Effector memory CD8-positive, alpha-beta T cell (primary cell): ENCODE results near the gene AFF2.

ENCODE experiments used
- ATAC-seq: fragments of 150-1000 bp; cut with Tn5 transposase; replicated peaks from 2 replicates; pipeline ENCODE4 v1.10.0; 2021; ENCODE audit warnings: mild to moderate bottlenecking, moderate library complexity
- DNase-seq, 3 experiments: peaks; one replicate each; pipeline ENCODE4 v3.0.0; 2021
- H3K27ac Mint-ChIP-seq, 2 donors: one replicate each; pipeline ENCODE4 v1.8.0; 2022; ENCODE audit warnings: mild to moderate bottlenecking in 2 of 2, mixed read lengths in 2 of 2, moderate library complexity in 2 of 2
- H3K27me3 Mint-ChIP-seq, 2 donors: one replicate each; pipeline ENCODE4 v1.8.0; 2022; ENCODE audit warnings: mixed read lengths in 2 of 2
- H3K36me3 Mint-ChIP-seq: one replicate; pipeline ENCODE4 v1.8.0; 2022; ENCODE audit warnings: mild to moderate bottlenecking, moderate library complexity, mixed read lengths; ENCODE audit not compliant: insufficient read depth
- H3K4me1 Mint-ChIP-seq, 2 donors: one replicate each; pipeline ENCODE4 v1.8.0; 2022; ENCODE audit warnings: low read depth in 2 of 2, mixed read lengths in 2 of 2
- H3K4me3 Mint-ChIP-seq, 2 donors: one replicate each; pipeline ENCODE4 v1.8.0; 2022; ENCODE audit warnings: mild to moderate bottlenecking in 2 of 2, mixed read lengths in 2 of 2, moderate library complexity in 2 of 2
- H3K9me3 Mint-ChIP-seq, 2 donors: one replicate each; pipeline ENCODE4 v1.8.0; 2022; ENCODE audit warnings: mixed read lengths in 2 of 2

Gene AFF2

GRCh38 chrX:149040873-149041535 lies 540.6 kb downstream of the AFF2 start:
- DNase-seq (no peak), ATAC-seq (no peak)
- no peak overlapping the region for H3K4me3 Mint-ChIP-seq
- H3K9me3 Mint-ChIP-seq: no peaks in the 10 kb centered on the region
- H3K27me3 Mint-ChIP-seq: no peaks in the 10 kb centered on the region
- no peaks in the 10 kb centered on the region for H3K4me1 Mint-ChIP-seq
- no peaks in the 10 kb centered on the region for H3K36me3 Mint-ChIP-seq
- no peak overlapping the region for H3K27ac Mint-ChIP-seq

GRCh38 chrX:149043401-149043800 lies 543.0 kb downstream of the AFF2 start:
- H3K4me3 Mint-ChIP-seq: no peak overlapping the region
- no peaks in the 10 kb centered on the region for H3K36me3 Mint-ChIP-seq
- no peak for ATAC-seq
- H3K4me1 Mint-ChIP-seq: no peaks in the 10 kb centered on the region
- no peaks in the 10 kb centered on the region for H3K27me3 Mint-ChIP-seq
- no peak overlapping the region for H3K27ac Mint-ChIP-seq
- no peak for DNase-seq
- H3K9me3 Mint-ChIP-seq: no peaks in the 10 kb centered on the region

- H3K27me3 Mint-ChIP-seq: no peaks in the 10 kb centered on the region
- no peak for ATAC-seq
- DNase-seq: no peak
- no peak overlapping the region for H3K27ac Mint-ChIP-seq
- H3K36me3 Mint-ChIP-seq: no peaks in the 10 kb centered on the region
- no peaks in the 10 kb centered on the region for H3K9me3 Mint-ChIP-seq
- H3K4me3 Mint-ChIP-seq: no peak overlapping the region
- no peaks in the 10 kb centered on the region for H3K4me1 Mint-ChIP-seq
Observed at GRCh38 chrX:149044471-149044870, 544.1 kb downstream of the AFF2 start.

- Mint-ChIP-seq H3K36me3 (no peaks in the 10 kb centered on the region), H3K27ac (no peak overlapping the region), H3K4me3 (no peak overlapping the region), H3K27me3 (no peaks in the 10 kb centered on the region), H3K4me1 (no peaks in the 10 kb centered on the region), H3K9me3 (no peaks in the 10 kb centered on the region)
- no peak for ATAC-seq
- DNase-seq: no peak
Observed at GRCh38 chrX:149045645-149046210, 545.3 kb downstream of the AFF2 start.
